Psoas muscle (tissue), 8 donors: Measurements from ENCODE around the gene VPS35L. TPM values are rescaled to one million over a fixed set of nuclear protein-coding genes. Genes with fewer than 3 reads are reported as not detected.
"Not testable (repeated sequence)": the region's sequence is repeated elsewhere in the genome, so short reads cannot be mapped to it uniquely, and the experiment has no call there.

Source experiments
- ATAC-seq, 4 donors: fragments of 200-7000 bp; cut with Tn5 transposase; one replicate each; pipeline ENCODE4 v1.9.1; 2020; ENCODE audit warnings: moderate library complexity in 3 of 4, mild to moderate bottlenecking in 2 of 4
- DNase-seq, 2 donors: peaks; one replicate each; pipeline ENCODE4 v3.0.0-alpha.2; 2020
- H3K27ac ChIP-seq: fragments of 200-600 bp; one replicate; pipeline ENCODE4 v1.8.0; 2022
- H3K27me3 ChIP-seq, 3 donors: fragments of 200-600 bp in 1 of 3; one replicate each; pipeline versions ENCODE4 v1.6.1 to v1.8.0; 2013 to 2022; ENCODE audit warnings: low read length in 2 of 3, mild to moderate bottlenecking in 2 of 3, moderate library complexity in 1 of 3; ENCODE audit not compliant: insufficient read depth in 3 of 3
- H3K36me3 ChIP-seq, 2 donors: fragments of 200-600 bp in 1 of 2; one replicate each; pipeline versions ENCODE4 v1.6.1 to v1.8.0; 2013 to 2022; ENCODE audit warnings: low read depth in 1 of 2, mild to moderate bottlenecking in 1 of 2, moderate library complexity in 1 of 2; ENCODE audit not compliant: insufficient read depth in 1 of 2
- H3K4me1 ChIP-seq: fragments of 200-600 bp; one replicate; pipeline ENCODE4 v1.8.0; 2022
- H3K4me3 ChIP-seq: fragments of 200-600 bp; one replicate; pipeline ENCODE4 v1.8.0; 2022; ENCODE audit warnings: mild to moderate bottlenecking
- H3K9me3 ChIP-seq: fragments of 200-600 bp; one replicate; pipeline ENCODE4 v1.8.0; 2022
- WGBS, 3 donors: extraction: QIAGEN DNeasy Blood & Tissue Kit; methylation state at CpG; one replicate each; pipeline versions ENCODE4 v1.1.6 to v1.1.7; 2013; 5-methylcytosine and 5-hydroxymethylcytosine counted together
- intact Hi-C, 2 donors: fragments of 100-400 bp; cut with DNase I; formaldehyde crosslinking; loops; one replicate each; pipeline versions ENCODE4 v1.11.0 to v1.14.2; 2022
- polyA plus RNA-seq, 3 donors: library from polyadenylated mRNA; stranded (reverse); fragments of 200-250 nt; gene quantifications; one replicate each; pipeline ENCODE4 v1.2.3, GENCODE V29; 2013
- total RNA-seq, 4 donors: library from RNA; stranded (reverse); fragmentation: NEBNext Ultra II Directional in 2 of 4; extraction: Animal tissue kit (Norgen Biotek cat#: 25700) in 2 of 4; gene quantifications; one replicate each; pipeline versions ENCODE4 v1.2.1 to v1.2.4, GENCODE V29; 2021 to 2023
- TF ChIP-seq, protein P1 (sequence below): fragments of 200-600 bp; IDR thresholded peaks from one replicate; pipeline ENCODE4 v1.8.0; 2022; ENCODE audit warnings: antibody characterized with exemption
- donor health status: healthy with polysubstance abuse.
- donor health status: DM: no; HTN: no; CAD: no; lungs with moderate emphysema.
- donor health status: Bipolar disorder and iron deficiency.
- donor health status: healthy.
- donor health status: DM: yes; HTN: yes; CAD: no.
- donor health status: DM: no; HTN: no; CAD: no.
- donor health status: DM: no; HTN: no; CAD: no.
- donor health status: DM: yes; HTN: yes; CAD: no.

VPS35L gene
- total and polyA plus RNA-seq, 7 donors = 12.6 to 34.6 (median 27.8) TPM

DNA sequence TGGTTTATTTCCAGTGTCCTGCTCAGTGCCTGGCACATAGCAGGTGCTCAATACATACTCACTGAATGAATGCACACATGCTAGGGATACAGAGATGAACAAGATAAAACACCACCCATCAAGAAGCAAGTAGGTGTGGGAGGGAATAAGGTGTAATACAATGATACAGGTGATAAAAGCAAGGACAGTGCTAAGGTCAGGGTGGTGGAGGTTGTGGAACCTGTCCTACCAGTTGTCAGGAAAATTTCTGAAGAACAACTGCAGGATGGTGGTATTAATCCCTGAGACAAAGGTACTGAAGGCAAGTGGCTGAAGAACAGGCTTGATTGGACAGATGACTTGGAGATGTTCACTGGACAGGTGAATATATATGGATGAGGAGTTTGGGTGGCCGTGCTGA, 160.7 kb downstream of the VPS35L start:
- TF ChIP-seq, protein P1, sequence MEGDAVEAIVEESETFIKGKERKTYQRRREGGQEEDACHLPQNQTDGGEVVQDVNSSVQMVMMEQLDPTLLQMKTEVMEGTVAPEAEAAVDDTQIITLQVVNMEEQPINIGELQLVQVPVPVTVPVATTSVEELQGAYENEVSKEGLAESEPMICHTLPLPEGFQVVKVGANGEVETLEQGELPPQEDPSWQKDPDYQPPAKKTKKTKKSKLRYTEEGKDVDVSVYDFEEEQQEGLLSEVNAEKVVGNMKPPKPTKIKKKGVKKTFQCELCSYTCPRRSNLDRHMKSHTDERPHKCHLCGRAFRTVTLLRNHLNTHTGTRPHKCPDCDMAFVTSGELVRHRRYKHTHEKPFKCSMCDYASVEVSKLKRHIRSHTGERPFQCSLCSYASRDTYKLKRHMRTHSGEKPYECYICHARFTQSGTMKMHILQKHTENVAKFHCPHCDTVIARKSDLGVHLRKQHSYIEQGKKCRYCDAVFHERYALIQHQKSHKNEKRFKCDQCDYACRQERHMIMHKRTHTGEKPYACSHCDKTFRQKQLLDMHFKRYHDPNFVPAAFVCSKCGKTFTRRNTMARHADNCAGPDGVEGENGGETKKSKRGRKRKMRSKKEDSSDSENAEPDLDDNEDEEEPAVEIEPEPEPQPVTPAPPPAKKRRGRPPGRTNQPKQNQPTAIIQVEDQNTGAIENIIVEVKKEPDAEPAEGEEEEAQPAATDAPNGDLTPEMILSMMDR = no peak
- ATAC-seq = no peak
- no peaks in the 10 kb centered on the region for H3K27me3 ChIP-seq
- WGBS, 3 donors = 70 to 81% (median 75%) methylated on average over 1 of the region's 1 CpG
- H3K4me1 ChIP-seq = peaks cover 12% of the 10 kb centered on the region
- H3K27ac ChIP-seq = no peak overlapping the region
- intact Hi-C loops = loop anchor here (5.0 kb wide), 3 partner anchors 91 to 166 kb away; partner anchors contain the start of gene GPRC5B (in 1 of the 2)
- peaks cover 4 to 38% of the 10 kb centered on the region in 2 donors for H3K36me3 ChIP-seq
- H3K9me3 ChIP-seq = no peaks in the 10 kb centered on the region
- DNase-seq = no peak
- H3K4me3 ChIP-seq = peak overlapping the region; percentile 87

DNA sequence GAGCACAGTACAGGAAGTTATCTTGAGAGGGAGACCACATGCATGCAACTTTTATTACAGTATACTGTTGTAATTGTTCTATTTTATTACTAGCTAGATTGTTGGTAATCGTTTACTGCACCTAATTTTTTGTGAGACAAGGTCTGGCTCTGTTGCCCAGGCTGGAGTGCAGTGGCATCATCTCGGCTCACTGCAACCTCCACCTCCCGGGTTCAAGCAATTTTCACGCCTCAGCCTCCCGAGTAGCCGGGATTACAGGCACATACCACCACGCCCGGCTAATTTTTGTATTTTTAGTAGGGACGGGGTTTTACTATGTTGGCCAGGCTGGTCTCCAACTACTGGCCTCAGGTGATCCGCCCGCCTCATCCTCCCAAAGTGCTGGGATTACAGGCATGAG, 161.2 kb downstream of the VPS35L start:
- not testable (repeated sequence) for H3K9me3 ChIP-seq, H3K27ac ChIP-seq, DNase-seq, ATAC-seq, H3K27me3 ChIP-seq
- Histone ChIP-seq H3K4me1 (peaks cover 12% of the 10 kb centered on the region), H3K4me3 (peak overlapping the region; percentile 87), H3K36me3 (peaks cover 4 to 38% of the 10 kb centered on the region in 2 donors)
- 16 to 26% (median 19%) methylated on average over 11 of the region's 11 CpGs for WGBS, 3 donors
- intact Hi-C loops = loop anchor here (5.0 kb wide), 3 partner anchors 91 to 166 kb away; partner anchors contain the start of gene GPRC5B (in 1 of the 2)

DNA sequence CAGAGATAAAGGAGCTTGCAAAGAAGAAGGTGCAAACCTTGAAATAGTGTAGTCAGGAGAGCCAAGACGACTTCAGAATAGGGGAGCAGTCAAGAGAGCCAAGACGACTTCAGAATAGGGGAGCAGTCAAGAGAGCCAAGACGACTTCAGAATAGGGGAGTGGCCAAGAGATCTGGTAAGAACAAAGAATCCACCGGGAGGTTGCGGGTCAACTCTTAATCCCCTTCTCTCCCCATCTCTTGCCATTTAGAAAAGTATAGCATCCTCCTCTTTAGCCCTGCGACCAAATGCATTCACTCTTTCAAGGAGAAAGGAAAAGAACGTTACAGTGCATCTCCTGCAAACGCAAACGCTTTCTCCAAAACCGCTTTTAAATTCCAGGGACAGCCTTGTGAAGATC, 161.8 kb downstream of the VPS35L start:
- DNase-seq (no peak), ATAC-seq (peak in 1 of 4 donors; percentile 3)
- H3K27me3 ChIP-seq = no peaks in the 10 kb centered on the region
- H3K4me1 ChIP-seq = peaks cover 12% of the 10 kb centered on the region
- intact Hi-C loops = loop anchor here (5.0 kb wide), 3 partner anchors 90 to 165 kb away; partner anchors contain the start of gene GPRC5B (in 1 of the 2)
- TF ChIP-seq, protein P1 = no peak
- H3K27ac ChIP-seq = peak overlapping the region; percentile 85
- WGBS, 3 donors = 0 to 1% (median 0%) methylated on average over 10 of the region's 10 CpGs
- H3K36me3 ChIP-seq = peaks cover 4 to 38% of the 10 kb centered on the region in 2 donors
- H3K9me3 ChIP-seq = no peaks in the 10 kb centered on the region
- peak overlapping the region; percentile 87 for H3K4me3 ChIP-seq

DNA sequence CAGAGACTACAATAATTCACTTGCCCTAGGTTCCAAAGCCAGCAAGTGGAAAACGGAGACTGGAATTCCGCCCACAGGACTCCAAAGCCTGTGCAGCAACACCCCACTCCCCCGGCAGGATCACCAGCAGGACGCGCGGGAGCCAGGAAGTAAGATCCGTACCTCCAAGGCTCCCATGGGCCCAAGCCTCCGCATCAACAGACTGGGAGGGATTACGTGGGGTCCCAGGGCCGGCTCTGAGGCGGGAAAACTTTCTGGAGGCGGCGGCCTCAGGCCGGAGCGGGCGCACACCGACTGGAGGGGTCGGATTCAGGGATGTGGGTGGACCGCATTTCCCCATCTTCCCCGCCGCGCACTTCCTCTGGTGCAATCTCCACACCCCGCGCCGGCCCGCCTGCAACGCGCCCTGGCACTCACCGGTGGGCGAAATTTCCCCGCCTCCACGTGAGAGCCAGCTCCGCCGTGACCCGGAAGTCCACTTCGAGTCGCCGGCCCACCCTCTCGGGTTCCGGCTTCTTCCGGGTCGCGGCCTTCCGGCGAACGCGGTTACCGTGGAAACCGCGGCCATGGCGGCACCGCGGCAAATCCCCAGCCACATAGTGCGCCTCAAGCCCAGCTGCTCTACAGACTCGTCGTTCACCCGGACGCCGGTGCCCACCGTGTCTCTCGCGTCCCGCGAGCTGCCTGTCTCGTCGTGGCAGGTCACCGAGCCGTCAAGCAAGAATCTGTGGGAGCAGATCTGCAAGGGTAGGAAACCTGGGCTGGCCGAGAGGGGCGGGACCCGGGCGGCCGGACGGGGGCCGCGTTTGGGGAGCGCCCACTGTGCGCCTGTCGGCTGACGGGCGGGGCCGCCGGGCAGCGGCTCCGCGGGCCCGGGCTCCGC, 162.5 kb downstream of the VPS35L start, which contains the start of the genes IQCK and KNOP1:
IQCK (plus strand) TSS at position 531 of the 883 bp plus-strand sequence; CDS start at position 567, 36 bp downstream.
KNOP1 (minus strand) TSS at position 487 of the 883 bp plus-strand sequence. CDS start 3,192 bp downstream, outside the sequence.
- 0 to 1% (median 1%) methylated on average over 70 to 88 of the region's 88 CpGs for WGBS, 3 donors

More for the DNA sequence above, 162.5 kb downstream of the VPS35L start, which contains the start of the genes IQCK and KNOP1:
- DNase-seq = peak; percentile 93 to 96
- Histone ChIP-seq H3K27me3 (no peaks in the 10 kb centered on the region), H3K27ac (peak within 1 kb of the TSS; percentile 85), H3K4me3 (peak within 1 kb of the TSS; percentile 87), H3K4me1 (peaks cover 12% of the 10 kb centered on the region), H3K36me3 (peaks cover 4 to 31% of the 10 kb centered on the region in 2 donors), H3K9me3 (no peaks in the 10 kb centered on the region)
- peak; percentile 96 to 98 (median 98) for ATAC-seq
- intact Hi-C loops = loop anchor here (5.0 kb wide), 3 partner anchors 89 to 164 kb away; partner anchors contain the start of gene GPRC5B (in 1 of the 2)
- TF ChIP-seq, protein P1 = no peak
